ENCODE measurements around the gene VHLL.

VHLL gene

GRCh38 chr1:156276532-156276931 is 22.6 kb downstream of the VHLL start:
- in situ Hi-C loops (cut with MboI; ENCODE audit: low pct_unique_long_range_greater_than_20kb, low sequenced_read_pairs, unreplicated experiment) = no loop called here
- no peak for DNase-seq (ENCODE audit: low spot score)

GRCh38 chr1:156270314-156270713 is 28.8 kb downstream of the VHLL start:
- in situ Hi-C loops (cut with MboI; ENCODE audit: low pct_unique_long_range_greater_than_20kb, low sequenced_read_pairs, unreplicated experiment) = no loop called here
- no peak for DNase-seq (ENCODE audit: low spot score)
- no peak for TF ChIP-seq CTCF (IDR thresholded peaks at IDR 0.05; ENCODE audit: extremely low read depth, insufficient read depth, missing control alignments)

More at GRCh38 chr1:156276532-156276931, 22.6 kb downstream of the VHLL start:
- TF ChIP-seq CTCF (IDR thresholded peaks at IDR 0.05; ENCODE audit: extremely low read depth, insufficient read depth, missing control alignments) = no peak

GRCh38 chr1:156268336-156268735 is 30.8 kb downstream of the VHLL start:
- in situ Hi-C loops (cut with MboI; ENCODE audit: low pct_unique_long_range_greater_than_20kb, low sequenced_read_pairs, unreplicated experiment) = no loop called here
- no peak for TF ChIP-seq CTCF (IDR thresholded peaks at IDR 0.05; ENCODE audit: extremely low read depth, insufficient read depth, missing control alignments)
- DNase-seq (ENCODE audit: low spot score) = no peak

- in situ Hi-C loops (cut with MboI; ENCODE audit: low pct_unique_long_range_greater_than_20kb, low sequenced_read_pairs, unreplicated experiment) = no loop called here
- no peak for TF ChIP-seq CTCF (IDR thresholded peaks at IDR 0.05; ENCODE audit: extremely low read depth, insufficient read depth, missing control alignments)
- DNase-seq (ENCODE audit: low spot score) = no peak
These were observed 33.1 kb downstream of the VHLL start for GRCh38 chr1:156266051-156266450.

GRCh38 chr1:156263288-156263655 is 35.8 kb downstream of the VHLL start:
- in situ Hi-C loops (cut with MboI; ENCODE audit: low pct_unique_long_range_greater_than_20kb, low sequenced_read_pairs, unreplicated experiment) = no loop called here
- TF ChIP-seq CTCF (IDR thresholded peaks at IDR 0.05; ENCODE audit: extremely low read depth, insufficient read depth, missing control alignments) = no peak

GRCh38 chr1:156262461-156263287 is 36.4 kb downstream of the VHLL start:
- in situ Hi-C loops (cut with MboI; ENCODE audit: low pct_unique_long_range_greater_than_20kb, low sequenced_read_pairs, unreplicated experiment) = no loop called here
- no peak for TF ChIP-seq CTCF (IDR thresholded peaks at IDR 0.05; ENCODE audit: extremely low read depth, insufficient read depth, missing control alignments)
- DNase-seq (ENCODE audit: low spot score) = no peak

More at GRCh38 chr1:156263288-156263655, 35.8 kb downstream of the VHLL start:
- DNase-seq (ENCODE audit: low spot score) = no peak
